ENCODE results near the gene SYPL2.
"Not testable (repeated sequence)": the region's sequence is repeated elsewhere in the genome, so short reads cannot be mapped to it uniquely, and the experiment has no call there.

Gene SYPL2

GRCh38 chr1:109468903-109469302, 2.6 kb downstream of the SYPL2 start:
- Histone ChIP-seq H2AFZ (ENCODE audit: low read length) (no peak overlapping the region), H3F3A (ENCODE audit: insufficient read depth, low read length) (no peaks in the 10 kb centered on the region), H3K27me3 (ENCODE audit: insufficient read depth, low read length) (no peaks in the 10 kb centered on the region), H3K4me3 (ENCODE audit: low read depth, low read length, poor library complexity, severe bottlenecking) (no peak overlapping the region), H3K9ac (ENCODE audit: low read length) (no peak overlapping the region), H3K9me2 (ENCODE audit: low read depth, low read length) (no peaks in the 10 kb centered on the region), H4K20me1 (ENCODE audit: insufficient read depth, low read length) (no peaks in the 10 kb centered on the region), H3K4me2 (ENCODE audit: low read length) (no peak overlapping the region), H3K27ac (ENCODE audit: low read depth, low read length, poor library complexity, severe bottlenecking) (no peak overlapping the region), H3K9me3 (ENCODE audit: low read length) (no peaks in the 10 kb centered on the region), H3K36me3 (ENCODE audit: insufficient read depth, low read length) (no peaks in the 10 kb centered on the region), H3K4me1 (ENCODE audit: insufficient read depth, low read length, severe bottlenecking) (no peaks in the 10 kb centered on the region), H3K79me2 (ENCODE audit: insufficient read depth, low read length) (no peaks in the 10 kb centered on the region)
- TF ChIP-seq CTCF (IDR thresholded peaks at IDR 0.05; ENCODE audit: low read length) (no peak), EZH2 (IDR thresholded peaks at IDR 0.05; ENCODE audit: borderline replicate concordance, low read length) (no peak)

- Histone ChIP-seq H3F3A (ENCODE audit: insufficient read depth, low read length) (no peaks in the 10 kb centered on the region), H3K4me2 (ENCODE audit: low read length) (no peak overlapping the region), H3K79me2 (ENCODE audit: insufficient read depth, low read length) (no peaks in the 10 kb centered on the region), H3K27ac (ENCODE audit: low read depth, low read length, poor library complexity, severe bottlenecking) (no peak overlapping the region), H3K4me1 (ENCODE audit: insufficient read depth, low read length, severe bottlenecking) (no peaks in the 10 kb centered on the region), H3K9me3 (ENCODE audit: low read length) (no peaks in the 10 kb centered on the region), H3K36me3 (ENCODE audit: insufficient read depth, low read length) (no peaks in the 10 kb centered on the region), H3K4me3 (ENCODE audit: low read depth, low read length, poor library complexity, severe bottlenecking) (no peak overlapping the region), H3K9ac (ENCODE audit: low read length) (no peak overlapping the region), H3K9me2 (ENCODE audit: low read depth, low read length) (no peaks in the 10 kb centered on the region), H4K20me1 (ENCODE audit: insufficient read depth, low read length) (no peaks in the 10 kb centered on the region), H3K27me3 (ENCODE audit: insufficient read depth, low read length) (no peaks in the 10 kb centered on the region), H2AFZ (ENCODE audit: low read length) (no peak overlapping the region)
- TF ChIP-seq CTCF (IDR thresholded peaks at IDR 0.05; ENCODE audit: low read length) (no peak), EZH2 (IDR thresholded peaks at IDR 0.05; ENCODE audit: borderline replicate concordance, low read length) (no peak)
Measured at GRCh38 chr1:109470245-109470644, 3.9 kb downstream of the SYPL2 start.

GRCh38 chr1:109472779-109473178, 6.4 kb downstream of the SYPL2 start:
- TF ChIP-seq EZH2 (IDR thresholded peaks at IDR 0.05; ENCODE audit: borderline replicate concordance, low read length): no peak
- no peak for TF ChIP-seq CTCF (IDR thresholded peaks at IDR 0.05; ENCODE audit: low read length)
- no peak overlapping the region for H3K27ac ChIP-seq (ENCODE audit: low read depth, low read length, poor library complexity, severe bottlenecking)
- no peaks in the 10 kb centered on the region for H3K4me1 ChIP-seq (ENCODE audit: insufficient read depth, low read length, severe bottlenecking)
- no peaks in the 10 kb centered on the region for H3K9me2 ChIP-seq (ENCODE audit: low read depth, low read length)
- H3K4me2 ChIP-seq (ENCODE audit: low read length): no peak overlapping the region
- H3K27me3 ChIP-seq (ENCODE audit: insufficient read depth, low read length): no peaks in the 10 kb centered on the region
- no peak overlapping the region for H2AFZ ChIP-seq (ENCODE audit: low read length)
- no peaks in the 10 kb centered on the region for H3K9me3 ChIP-seq (ENCODE audit: low read length)
- H3F3A ChIP-seq (ENCODE audit: insufficient read depth, low read length): no peaks in the 10 kb centered on the region
- no peak overlapping the region for H3K4me3 ChIP-seq (ENCODE audit: low read depth, low read length, poor library complexity, severe bottlenecking)
- no peaks in the 10 kb centered on the region for H3K79me2 ChIP-seq (ENCODE audit: insufficient read depth, low read length)
- no peak overlapping the region for H3K9ac ChIP-seq (ENCODE audit: low read length)
- no peaks in the 10 kb centered on the region for H3K36me3 ChIP-seq (ENCODE audit: insufficient read depth, low read length)
- H4K20me1 ChIP-seq (ENCODE audit: insufficient read depth, low read length): no peaks in the 10 kb centered on the region

GRCh38 chr1:109473284-109474057, 7.1 kb downstream of the SYPL2 start:
- not testable (repeated sequence) for H3K9me2 ChIP-seq (ENCODE audit: low read depth, low read length); H2AFZ ChIP-seq (ENCODE audit: low read length); H3K27ac ChIP-seq (ENCODE audit: low read depth, low read length, poor library complexity, severe bottlenecking); H3K9me3 ChIP-seq (ENCODE audit: low read length); H3K4me3 ChIP-seq (ENCODE audit: low read depth, low read length, poor library complexity, severe bottlenecking); H3K9ac ChIP-seq (ENCODE audit: low read length); H3K79me2 ChIP-seq (ENCODE audit: insufficient read depth, low read length); H3K4me1 ChIP-seq (ENCODE audit: insufficient read depth, low read length, severe bottlenecking); H3K27me3 ChIP-seq (ENCODE audit: insufficient read depth, low read length); H3K36me3 ChIP-seq (ENCODE audit: insufficient read depth, low read length); H4K20me1 ChIP-seq (ENCODE audit: insufficient read depth, low read length); H3F3A ChIP-seq (ENCODE audit: insufficient read depth, low read length); H3K4me2 ChIP-seq (ENCODE audit: low read length)
